GM19438 (cell line): ENCODE data around the gene CST9.

Source experiments
- ATAC-seq: cut with Tn5 transposase; IDR thresholded peaks from one replicate; pipeline ENCODE4 v1.9.1; 2021; ENCODE audit warnings: low read depth; ENCODE audit not compliant: unreplicated experiment

The CST9 gene

GRCh38 chr20:23554401-23554800 is 51.3 kb downstream of the CST9 start:
- ATAC-seq: no peak
